Breast epithelium (tissue), 3 donors: ENCODE results near the gene MAP7.

Experiments used
- CTCF ChIP-seq, 3 donors: fragments of 450-650 bp; IDR thresholded peaks; one replicate each; pipeline ENCODE4 v1.5.1; 2016 to 2017; ENCODE audit warnings: antibody characterized with exemption in 3 of 3, mild to moderate bottlenecking in 3 of 3, moderate library complexity in 3 of 3
- POLR2A ChIP-seq: fragments of 450-650 bp; IDR thresholded peaks from one replicate; pipeline ENCODE4 v1.6.1; 2016; ENCODE audit warnings: antibody characterized with exemption, mild to moderate bottlenecking, moderate library complexity

- TF ChIP-seq CTCF (IDR thresholded peaks at IDR 0.05): no peak
- TF ChIP-seq POLR2A: no peak
These were observed 15.0 kb downstream of the MAP7 start for GRCh38 chr6:136535017-136535765.
